WI38 (cell line): ENCODE data around the gene HMGN4.
"Not testable (repeated sequence)": the region's sequence is repeated elsewhere in the genome, so short reads cannot be mapped to it uniquely, and the experiment has no call there.

Source experiments
- H3K4me3 ChIP-seq: 2 replicates; pipeline ENCODE4 v1.5.1; 2011; ENCODE audit warnings: low read depth, mild to moderate bottlenecking, control low read depth, low read length
- CTCF ChIP-seq: IDR thresholded peaks from 2 replicates; pipeline ENCODE4 v1.5.1; 2012; ENCODE audit warnings: low read depth, mild to moderate bottlenecking, control low read depth, low read length

HMGN4 gene

GRCh38 chr6:26500102-26500501 lies 38.1 kb upstream of the HMGN4 start, which contains the start of gene BTN1A1:
BTN1A1 (plus strand) TSS chr6:26500303; CDS start chr6:26501287, 984 bp downstream.
- H3K4me3 ChIP-seq = no peak within 1 kb of the TSS
- no peak for TF ChIP-seq CTCF

- H3K4me3 ChIP-seq = peak overlapping the region; percentile 17; the same call in 1 of the 2 replicates
- no peak for TF ChIP-seq CTCF
These were observed 36.6 kb upstream of the HMGN4 start for GRCh38 chr6:26501482-26501986.

GRCh38 chr6:26502165-26502564 lies 36.0 kb upstream of the HMGN4 start:
- no peak for TF ChIP-seq CTCF
- no peak overlapping the region for H3K4me3 ChIP-seq

- no peak overlapping the region for H3K4me3 ChIP-seq
- TF ChIP-seq CTCF = no peak
These were observed 35.5 kb upstream of the HMGN4 start for GRCh38 chr6:26502626-26503025.

GRCh38 chr6:26507658-26508057 lies 30.5 kb upstream of the HMGN4 start:
- no peak for TF ChIP-seq CTCF
- no peak overlapping the region for H3K4me3 ChIP-seq

GRCh38 chr6:26511033-26511432 lies 27.1 kb upstream of the HMGN4 start:
- not testable (repeated sequence) for H3K4me3 ChIP-seq

GRCh38 chr6:26514984-26515383 lies 23.2 kb upstream of the HMGN4 start:
- H3K4me3 ChIP-seq = no peak overlapping the region
- no peak for TF ChIP-seq CTCF
